Measurements from ENCODE around the gene IFIH1. TPM values are rescaled to one million over a fixed set of nuclear protein-coding genes. Genes with fewer than 3 reads are reported as not detected.

Gene IFIH1
- total and polyA plus RNA-seq, 2 donors (not counting 1 experiment from before 2014, with no cell fraction given), result 29.5 to 54.8 TPM

DNA sequence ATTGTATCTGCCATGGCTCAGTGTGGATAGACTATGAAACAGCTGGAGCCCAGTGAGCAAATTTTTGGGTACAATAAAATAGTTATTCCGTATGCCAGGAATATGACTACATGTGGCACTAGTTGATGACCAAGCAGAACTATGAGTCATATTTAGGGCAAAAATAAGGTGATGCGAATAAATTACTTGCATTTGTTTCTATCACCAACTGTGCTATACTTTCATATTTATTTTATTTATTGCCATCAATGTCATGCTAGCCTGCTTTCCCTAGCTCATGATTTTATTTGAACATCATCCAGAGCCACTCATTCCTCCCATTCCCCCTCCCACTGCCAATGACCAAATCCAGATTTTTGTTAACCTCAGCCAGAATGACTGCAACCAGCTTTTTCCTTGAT lies 61.9 kb downstream of the IFIH1 start:
- Histone ChIP-seq H3K27me3 (replicated peaks in 1 of 4; ENCODE audit: control extremely low read depth in 1 of 4, control insufficient read depth in 3 of 4, insufficient read depth in 4 of 4, low read length in 3 of 4) (no peaks in the 10 kb centered on the region), H3K9me3 (ENCODE audit: control extremely low read depth in 1 of 3, control insufficient read depth in 2 of 3, insufficient read depth in 1 of 3, low read length in 2 of 3) (peaks cover 0 to 2% (median 1%) of the 10 kb centered on the region in 3 donors), H3K9ac (ENCODE audit: low read length) (no peak overlapping the region), H3K36me3 (replicated peaks in 1 of 2; ENCODE audit: control extremely low read depth in 1 of 2, control insufficient read depth in 1 of 2, extremely low read depth in 1 of 2, insufficient read depth in 2 of 2, low read length in 1 of 2) (no peaks in the 10 kb centered on the region), H4K20me1 (ENCODE audit: control insufficient read depth, insufficient read depth, low read length, poor library complexity, severe bottlenecking) (no peaks in the 10 kb centered on the region), H3K4me1 (ENCODE audit: control insufficient read depth in 2 of 2, insufficient read depth in 2 of 2, low read length in 2 of 2) (peaks cover 4 to 8% of the 10 kb centered on the region in 2 donors), H3K27ac (ENCODE audit: low read length in 2 of 2) (no peak overlapping the region), H3K4me3 (ENCODE audit: control extremely low read depth in 1 of 5, extremely low read depth in 1 of 5, insufficient read depth in 1 of 5, low read depth in 2 of 5, low read length in 4 of 5) (no peak overlapping the region), H3K4me2 (replicated peaks; ENCODE audit: low read depth, low read length, poor library complexity, severe bottlenecking) (no peak overlapping the region), H2AFZ (ENCODE audit: insufficient read depth, low read depth, low read length, poor library complexity, severe bottlenecking) (no peak overlapping the region), H3K79me2 (ENCODE audit: control insufficient read depth, insufficient read depth, low read length) (no peaks in the 10 kb centered on the region)
- TF ChIP-seq, protein P1, sequence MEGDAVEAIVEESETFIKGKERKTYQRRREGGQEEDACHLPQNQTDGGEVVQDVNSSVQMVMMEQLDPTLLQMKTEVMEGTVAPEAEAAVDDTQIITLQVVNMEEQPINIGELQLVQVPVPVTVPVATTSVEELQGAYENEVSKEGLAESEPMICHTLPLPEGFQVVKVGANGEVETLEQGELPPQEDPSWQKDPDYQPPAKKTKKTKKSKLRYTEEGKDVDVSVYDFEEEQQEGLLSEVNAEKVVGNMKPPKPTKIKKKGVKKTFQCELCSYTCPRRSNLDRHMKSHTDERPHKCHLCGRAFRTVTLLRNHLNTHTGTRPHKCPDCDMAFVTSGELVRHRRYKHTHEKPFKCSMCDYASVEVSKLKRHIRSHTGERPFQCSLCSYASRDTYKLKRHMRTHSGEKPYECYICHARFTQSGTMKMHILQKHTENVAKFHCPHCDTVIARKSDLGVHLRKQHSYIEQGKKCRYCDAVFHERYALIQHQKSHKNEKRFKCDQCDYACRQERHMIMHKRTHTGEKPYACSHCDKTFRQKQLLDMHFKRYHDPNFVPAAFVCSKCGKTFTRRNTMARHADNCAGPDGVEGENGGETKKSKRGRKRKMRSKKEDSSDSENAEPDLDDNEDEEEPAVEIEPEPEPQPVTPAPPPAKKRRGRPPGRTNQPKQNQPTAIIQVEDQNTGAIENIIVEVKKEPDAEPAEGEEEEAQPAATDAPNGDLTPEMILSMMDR (IDR thresholded peaks at IDR 0.05), result no peak
- no peak for TF ChIP-seq EZH2 (IDR thresholded peaks at IDR 0.05; ENCODE audit: borderline replicate concordance, insufficient read depth, low read depth, low read length, poor library complexity, severe bottlenecking)
- CTCF ChIA-PET, result interaction anchor here (1.8 kb wide), 1 partner anchor 35 kb away, joined by 7 read pairs; no protein-coding TSS in a partner anchor
- no peaks in the 10 kb centered on the region for H3K9me3 Mint-ChIP-seq (ENCODE audit: insufficient read depth)
- no peak overlapping the region for H3K4me3 Mint-ChIP-seq
- intact Hi-C loops (cut with micrococcal nuclease), result no loop called here
- POLR2A ChIA-PET, result no interaction called here
- no peak overlapping the region for H3K27ac Mint-ChIP-seq
- no peak for DNase-seq
- no peaks in the 10 kb centered on the region for H3K27me3 Mint-ChIP-seq
- 80% methylated on average over 1 of the region's 2 CpGs for WGBS (ENCODE audit: insufficient coverage)
- no peak for ATAC-seq (ENCODE audit: low read depth)
- peaks cover 7% of the 10 kb centered on the region for H3K4me1 Mint-ChIP-seq

DNA sequence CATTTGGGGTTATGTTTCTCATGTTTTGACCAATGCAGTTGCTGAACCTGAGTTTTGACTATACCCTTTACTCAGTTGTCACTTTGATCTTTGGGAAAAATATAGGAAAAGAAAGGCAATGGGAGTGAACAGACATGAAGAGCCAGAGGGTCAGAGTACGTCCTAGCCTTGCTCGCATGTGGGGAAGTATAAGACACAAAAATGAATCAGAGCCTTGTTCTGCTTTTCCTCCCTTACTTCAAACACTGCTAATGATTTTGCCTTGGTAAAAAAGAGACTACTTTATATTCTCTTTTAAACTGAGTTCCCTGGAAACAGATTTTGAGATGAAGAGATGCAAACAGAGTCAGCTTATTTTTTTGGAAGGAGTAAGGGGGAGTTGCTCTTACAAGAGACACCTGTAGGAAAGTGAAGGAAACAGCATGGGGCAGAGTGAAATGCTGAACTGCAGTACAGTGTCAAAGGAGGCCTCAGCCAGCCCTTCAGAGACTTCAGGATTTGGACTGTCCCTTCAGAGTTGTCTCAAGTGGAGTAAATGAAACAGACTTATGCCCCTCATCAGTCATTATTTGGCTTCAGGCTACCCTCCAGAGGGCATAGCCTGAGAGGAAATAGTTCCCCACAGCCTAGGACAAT lies 64.1 kb downstream of the IFIH1 start:
- Mint-ChIP-seq H3K4me1 (no peaks in the 10 kb centered on the region), H3K4me3 (no peak overlapping the region), H3K27me3 (no peaks in the 10 kb centered on the region), H3K27ac (no peak overlapping the region), H3K9me3 (ENCODE audit: insufficient read depth) (no peaks in the 10 kb centered on the region)
- DNase-seq (no peak), ATAC-seq (ENCODE audit: low read depth) (no peak)
- Histone ChIP-seq H3K27ac (ENCODE audit: low read length in 2 of 2) (no peak overlapping the region), H3K4me2 (replicated peaks; ENCODE audit: low read depth, low read length, poor library complexity, severe bottlenecking) (no peak overlapping the region), H3K79me2 (ENCODE audit: control insufficient read depth, insufficient read depth, low read length) (no peaks in the 10 kb centered on the region), H3K9ac (ENCODE audit: low read length) (no peak overlapping the region), H3K36me3 (replicated peaks in 1 of 2; ENCODE audit: control extremely low read depth in 1 of 2, control insufficient read depth in 1 of 2, extremely low read depth in 1 of 2, insufficient read depth in 2 of 2, low read length in 1 of 2) (no peaks in the 10 kb centered on the region), H3K27me3 (replicated peaks in 1 of 4; ENCODE audit: control extremely low read depth in 1 of 4, control insufficient read depth in 3 of 4, insufficient read depth in 4 of 4, low read length in 3 of 4) (no peaks in the 10 kb centered on the region), H3K4me3 (ENCODE audit: control extremely low read depth in 1 of 5, extremely low read depth in 1 of 5, insufficient read depth in 1 of 5, low read depth in 2 of 5, low read length in 4 of 5) (no peak overlapping the region), H3K4me1 (ENCODE audit: control insufficient read depth in 2 of 2, insufficient read depth in 2 of 2, low read length in 2 of 2) (no peaks in the 10 kb centered on the region), H3K9me3 (ENCODE audit: control extremely low read depth in 1 of 3, control insufficient read depth in 2 of 3, insufficient read depth in 1 of 3, low read length in 2 of 3) (peaks cover 0 to 5% (median 1%) of the 10 kb centered on the region in 3 donors), H2AFZ (ENCODE audit: insufficient read depth, low read depth, low read length, poor library complexity, severe bottlenecking) (no peak overlapping the region), H4K20me1 (ENCODE audit: control insufficient read depth, insufficient read depth, low read length, poor library complexity, severe bottlenecking) (no peaks in the 10 kb centered on the region)
- TF ChIP-seq, protein P1 (IDR thresholded peaks at IDR 0.05), result no peak
- no peak for TF ChIP-seq EZH2 (IDR thresholded peaks at IDR 0.05; ENCODE audit: borderline replicate concordance, insufficient read depth, low read depth, low read length, poor library complexity, severe bottlenecking)
- WGBS (ENCODE audit: insufficient coverage), result no CpG with 5 or more reads among the region's 2 CpGs
- intact Hi-C loops (cut with micrococcal nuclease), result no loop called here
- ChIA-PET POLR2A (no interaction called here), CTCF (no interaction called here)

Measured in B cell (primary cell).